Left ventricle myocardium superior (tissue), 1 donor: ENCODE data around the gene BCAT1. TPM values are rescaled to one million over a fixed set of nuclear protein-coding genes. Genes with fewer than 3 reads are reported as not detected.

Experiments
- ATAC-seq: fragments of 200-7000 bp; cut with Tn5 transposase; one replicate; pipeline ENCODE4 v1.9.1; 2020; ENCODE audit warnings: mild to moderate bottlenecking, moderate library complexity
- DNase-seq: peaks from one replicate; pipeline ENCODE4 v3.0.0-alpha.2; 2020
- intact Hi-C: fragments of 100-400 bp; cut with micrococcal nuclease; formaldehyde crosslinking; loops from one replicate; pipeline ENCODE4 v1.11.0; 2022
- total RNA-seq: library from RNA; stranded (reverse); fragmentation: NEBNext Ultra II Directional; extraction: Animal tissue kit (Norgen Biotek cat#: 25700); gene quantifications from one replicate; pipeline ENCODE4 v1.2.1, GENCODE V29; 2021
- donor health status: DM: no; HTN: yes; CAD: no; lungs with severe emphysema.

Gene BCAT1
- total RNA-seq, 1 donor from 2014 or later = 4.1 TPM

DNA sequence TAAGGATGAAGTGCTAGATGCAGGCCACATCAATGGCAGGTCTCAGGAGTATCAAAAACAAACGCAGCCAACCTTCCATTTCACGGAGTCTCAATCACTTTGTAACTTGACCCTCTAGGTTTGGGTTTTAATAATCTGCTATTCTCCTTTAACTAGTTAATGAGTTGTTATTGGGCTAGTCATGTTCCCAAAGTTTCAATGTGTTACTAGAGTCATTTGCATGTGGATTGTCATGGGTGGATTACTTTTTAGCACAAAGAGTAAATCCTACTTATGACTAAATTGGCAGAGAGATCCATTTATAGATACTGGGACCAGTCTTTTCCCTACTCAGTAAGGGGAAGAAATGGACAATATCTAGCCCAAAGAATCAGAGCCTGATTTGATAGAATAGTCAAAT, 151.0 kb downstream of the BCAT1 start:
- no peak for ATAC-seq
- DNase-seq = no peak
- intact Hi-C loops = no loop called here

DNA sequence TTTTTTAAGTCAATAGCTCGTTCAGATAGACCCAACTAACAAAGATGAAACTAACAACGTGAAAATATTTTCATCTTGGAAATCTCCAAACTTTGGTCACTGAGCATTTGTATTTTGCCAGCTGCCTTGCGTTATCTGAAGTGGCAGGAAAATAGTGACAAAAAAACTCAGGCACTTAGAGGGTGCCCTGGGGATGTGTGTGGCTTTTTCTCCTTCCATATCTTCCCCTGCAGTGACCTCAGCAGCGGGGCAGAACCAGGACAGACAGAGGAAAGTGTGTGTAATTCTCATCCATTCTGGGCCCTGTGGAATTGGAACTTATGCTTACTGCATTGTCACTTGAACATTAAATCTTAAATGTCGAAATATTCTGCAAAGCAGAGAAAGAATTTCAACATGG, 152.0 kb downstream of the BCAT1 start:
- ATAC-seq (no peak), DNase-seq (no peak)
- intact Hi-C loops = no loop called here

DNA sequence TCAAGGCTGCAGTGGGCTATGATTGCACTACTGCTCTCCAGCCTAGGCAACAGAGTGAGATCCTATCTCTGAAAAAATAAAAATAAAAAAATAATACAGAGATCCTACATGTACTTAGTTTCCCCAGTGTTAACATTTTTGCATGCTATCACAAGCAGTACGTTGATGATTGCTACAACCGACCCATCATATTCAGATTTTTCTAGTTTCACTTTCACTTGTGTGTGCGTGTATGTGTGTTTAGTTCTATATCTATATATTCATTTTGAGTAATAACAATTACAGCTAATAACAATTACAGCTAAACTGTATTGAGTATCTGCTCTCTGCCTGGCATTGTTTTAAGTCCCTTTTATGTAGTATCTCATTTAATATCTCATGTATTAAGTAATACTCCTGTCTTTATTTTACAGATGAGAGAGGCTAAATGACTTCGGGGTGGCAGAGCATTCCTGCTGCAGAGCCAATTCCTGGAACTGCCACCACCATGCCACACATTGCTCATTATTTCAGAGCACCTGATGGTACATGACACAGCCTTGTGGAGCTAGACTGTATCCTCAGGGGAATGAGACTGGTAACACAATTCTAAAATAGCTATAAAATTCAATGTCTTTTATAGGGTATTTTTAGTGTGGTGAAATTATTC, 153.1 kb downstream of the BCAT1 start:
- ATAC-seq (no peak), DNase-seq (no peak)
- intact Hi-C loops = no loop called here

DNA sequence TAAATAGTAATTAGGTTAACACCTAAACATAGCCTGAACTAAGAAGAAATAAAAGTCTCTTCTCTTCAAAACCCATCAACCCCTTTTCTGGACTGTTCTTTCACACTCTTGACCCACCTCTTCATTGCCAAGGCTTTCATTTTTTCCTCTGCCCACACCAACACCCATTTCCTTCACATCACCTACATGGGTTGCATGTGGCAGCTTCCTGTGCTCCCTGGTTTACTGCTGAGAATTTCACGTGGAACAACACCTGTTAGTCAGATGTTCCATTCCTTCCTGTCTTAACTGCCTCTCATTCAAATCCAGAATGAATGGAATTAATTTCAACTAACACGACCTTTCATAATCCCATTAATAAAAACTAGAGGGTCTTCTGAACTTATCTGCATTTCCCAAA, 157.3 kb downstream of the BCAT1 start:
- ATAC-seq (no peak), DNase-seq (no peak)
- intact Hi-C loops = no loop called here

DNA sequence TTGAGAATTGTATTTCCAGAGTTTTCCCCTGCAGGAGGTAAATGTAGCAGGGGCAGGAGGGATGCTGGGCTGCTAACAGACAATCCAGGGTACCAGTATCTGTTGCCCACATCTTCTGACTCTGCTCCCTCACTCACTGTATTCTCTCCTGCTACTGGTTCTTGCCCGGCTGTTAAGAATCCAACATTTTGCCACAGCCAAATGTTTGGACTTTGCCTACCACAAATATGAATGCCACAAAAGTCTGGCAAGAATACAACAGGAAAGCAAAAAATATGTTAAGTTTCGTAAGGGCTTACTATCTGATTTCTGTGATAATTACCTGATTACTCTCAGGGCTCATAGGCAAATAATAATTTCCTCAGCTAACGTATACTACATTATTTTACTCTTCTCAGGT, 160.0 kb downstream of the BCAT1 start:
- ATAC-seq (no peak), DNase-seq (no peak)
- intact Hi-C loops = no loop called here

DNA sequence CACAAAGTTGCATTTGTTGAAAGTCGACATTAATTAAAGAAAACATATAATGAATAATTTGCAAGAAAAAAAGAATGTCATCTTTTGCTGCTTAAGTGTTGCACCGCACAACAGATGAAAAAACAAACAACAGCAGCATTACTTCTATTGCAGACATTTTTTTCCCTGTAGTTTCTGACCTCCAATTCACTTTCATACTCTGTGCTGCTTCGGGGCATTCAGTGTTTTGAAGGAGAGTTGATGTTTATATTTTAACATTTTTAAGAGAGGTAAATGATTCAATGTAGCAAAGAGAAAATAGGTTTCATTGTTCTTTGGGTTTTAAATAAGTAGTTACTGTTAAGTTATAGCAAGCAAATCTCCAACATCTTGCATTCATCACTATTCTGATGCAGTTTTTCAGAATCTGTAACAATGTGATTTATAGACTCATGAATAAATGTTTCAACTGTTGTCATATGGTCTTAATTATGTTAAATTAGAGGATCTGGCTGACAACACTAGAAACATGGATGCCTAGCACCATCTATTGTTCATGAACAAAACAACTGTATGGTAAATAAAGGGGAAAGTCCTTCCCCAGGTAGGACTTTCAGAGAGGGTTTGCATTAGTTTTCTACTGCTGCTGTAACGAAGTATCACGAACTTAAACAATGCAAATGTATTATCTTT, 168.1 kb downstream of the BCAT1 start:
- intact Hi-C loops = no loop called here
- DNase-seq (no peak), ATAC-seq (no peak)

DNA sequence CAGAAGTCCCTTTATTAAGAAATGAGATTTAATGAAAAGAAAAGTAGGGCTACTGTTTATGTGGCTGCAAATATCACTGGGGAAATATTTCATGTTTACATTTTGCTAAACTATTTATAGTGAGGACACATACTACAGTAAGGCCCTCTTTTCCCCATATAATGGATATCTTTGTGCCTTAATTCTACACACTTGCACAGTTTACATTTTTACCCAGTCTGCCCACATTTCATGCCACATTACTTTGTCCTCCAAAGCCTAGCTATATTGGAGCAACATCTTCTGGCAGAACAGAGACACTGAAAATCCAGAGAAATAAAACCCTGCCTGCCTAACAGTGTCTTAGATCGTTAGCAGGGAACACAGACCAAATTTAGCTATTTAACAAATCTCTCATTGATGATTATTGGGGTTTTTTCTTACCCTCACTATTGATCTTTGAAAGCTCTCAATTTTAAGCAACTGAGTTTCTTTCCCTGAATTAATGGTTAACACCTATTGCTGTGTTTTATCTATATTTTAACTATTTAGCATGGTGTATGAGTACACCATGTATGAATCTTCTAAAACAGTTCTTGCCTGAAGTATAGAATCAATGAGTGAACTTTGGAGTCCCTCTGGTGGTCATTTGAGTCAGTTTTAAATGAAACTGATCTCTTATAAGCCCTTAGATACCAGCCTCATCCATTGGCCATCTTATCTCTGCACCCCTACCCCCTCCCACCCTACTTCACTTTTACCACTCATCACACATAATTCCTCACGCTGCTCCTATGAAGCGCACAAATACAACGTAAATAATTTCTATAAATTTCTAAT, 170.2 kb downstream of the BCAT1 start:
- DNase-seq = no peak
- intact Hi-C loops = no loop called here
- ATAC-seq = no peak

DNA sequence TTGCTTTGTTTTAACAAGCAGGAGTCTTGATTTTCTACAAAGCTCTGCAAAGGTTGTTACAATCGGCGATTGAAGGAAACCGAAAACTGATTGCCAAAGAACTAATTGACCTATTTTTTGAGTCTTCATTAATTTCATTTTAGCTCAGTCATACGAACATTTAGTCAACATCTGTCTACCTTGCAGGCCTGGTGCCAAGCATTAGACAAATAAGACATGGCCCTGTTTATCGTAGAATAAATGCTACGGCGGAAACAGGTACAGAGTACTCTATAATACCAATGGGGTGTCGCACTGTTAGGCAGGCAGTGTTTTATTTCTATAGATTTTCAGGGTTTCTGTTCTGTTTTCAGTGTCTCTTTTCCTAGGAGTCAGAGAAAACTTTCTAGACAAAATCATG, 171.5 kb downstream of the BCAT1 start:
- no peak for ATAC-seq
- intact Hi-C loops = no loop called here
- DNase-seq = no peak

DNA sequence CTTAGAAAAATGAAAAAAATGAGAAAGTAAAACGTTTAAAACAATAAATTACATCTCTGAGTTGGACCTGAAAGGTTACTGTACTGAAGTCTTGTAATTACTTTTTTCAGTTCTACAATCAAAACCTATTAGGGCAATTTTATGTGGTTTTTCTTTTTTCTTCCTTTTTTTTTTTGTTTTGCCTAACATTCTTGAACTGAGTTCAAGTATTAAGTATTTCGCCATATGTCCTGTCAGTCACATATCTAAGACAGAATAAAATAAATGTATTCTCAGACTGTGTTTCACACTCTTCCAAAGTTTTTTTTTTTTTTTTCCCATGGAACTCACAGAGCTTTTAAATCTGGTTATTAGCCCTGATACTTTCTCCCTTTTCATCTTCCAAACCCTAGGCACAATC, 172.0 kb downstream of the BCAT1 start:
- no peak for ATAC-seq
- intact Hi-C loops = no loop called here
- no peak for DNase-seq

DNA sequence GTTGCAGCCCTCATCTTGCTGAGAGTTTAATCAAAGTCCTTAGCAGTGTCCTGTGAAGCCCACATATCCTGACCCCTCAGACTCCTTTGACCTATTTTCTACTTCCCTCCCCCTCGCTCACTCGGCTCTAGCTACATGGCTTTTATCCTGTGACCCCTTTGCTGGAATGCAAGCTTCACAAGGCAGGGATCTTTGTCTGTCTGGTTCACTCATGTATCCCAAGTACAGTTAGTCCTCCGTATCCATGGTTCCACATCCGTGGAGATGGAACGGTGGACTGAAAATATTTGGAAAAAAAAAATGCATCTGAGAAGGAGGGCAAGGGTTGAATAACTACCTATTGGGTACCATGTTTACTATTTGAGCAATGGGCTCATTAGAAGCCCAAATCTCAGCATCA, 173.8 kb downstream of the BCAT1 start:
- no peak for ATAC-seq
- no peak for DNase-seq
- intact Hi-C loops = no loop called here

DNA sequence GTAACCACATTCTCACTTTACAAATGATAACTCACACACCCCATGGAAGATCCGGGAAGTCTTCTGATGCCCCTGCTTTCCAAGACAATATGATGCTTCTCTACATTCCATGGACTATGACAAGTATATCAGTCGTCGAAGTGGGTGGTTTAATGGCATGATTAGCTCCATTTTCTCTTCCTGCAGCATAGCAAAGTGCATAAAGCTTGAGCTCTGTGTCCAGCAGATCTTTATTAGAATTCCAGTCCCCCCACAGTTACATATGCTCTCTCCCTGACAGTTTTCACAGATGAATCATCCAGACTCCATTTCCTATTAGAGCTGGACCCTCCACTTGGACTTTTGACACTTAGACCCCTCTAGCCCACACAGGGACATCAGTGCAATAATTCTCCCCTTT, 174.9 kb downstream of the BCAT1 start:
- no peak for ATAC-seq
- DNase-seq = no peak
- intact Hi-C loops = no loop called here

DNA sequence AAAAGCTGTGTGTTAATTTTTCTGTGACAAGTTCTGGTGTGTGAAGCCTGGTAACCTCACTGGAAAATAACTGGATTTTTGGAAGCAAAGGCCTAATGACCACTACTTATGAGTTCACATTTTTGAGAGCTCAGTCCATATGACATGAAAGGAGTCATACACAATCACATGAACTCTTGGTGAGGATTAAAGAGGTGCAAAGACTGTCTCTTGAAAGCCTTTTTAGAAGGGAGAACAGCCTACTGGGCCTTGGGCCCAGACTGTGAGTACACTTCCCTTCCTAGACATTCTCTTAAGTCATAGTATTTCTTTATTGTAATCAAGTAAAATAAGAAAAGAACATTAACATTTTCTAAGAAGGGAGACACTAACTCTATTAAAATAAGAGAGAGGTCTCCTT, 176.1 kb downstream of the BCAT1 start:
- DNase-seq (no peak), ATAC-seq (no peak)
- intact Hi-C loops = no loop called here

DNA sequence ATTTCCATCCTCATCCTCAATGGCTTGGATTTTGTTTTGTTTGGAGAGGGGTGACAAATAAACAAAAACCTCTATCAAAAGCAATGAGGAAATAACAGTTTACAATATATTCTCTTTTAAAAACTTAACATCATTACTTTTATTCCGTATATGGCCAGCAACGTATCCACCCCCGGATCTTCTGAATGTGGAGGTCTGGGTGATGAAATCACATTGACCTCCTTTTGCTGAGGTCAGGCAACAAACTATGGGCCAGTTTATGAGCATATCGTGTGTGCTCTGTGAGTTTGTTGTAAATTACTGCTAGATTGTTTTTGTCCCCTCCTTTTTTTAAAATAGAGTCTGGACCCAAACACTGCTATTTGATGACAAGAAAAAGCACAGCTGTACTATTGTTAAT, 178.1 kb downstream of the BCAT1 start:
- DNase-seq = no peak
- intact Hi-C loops = no loop called here
- ATAC-seq = no peak

DNA sequence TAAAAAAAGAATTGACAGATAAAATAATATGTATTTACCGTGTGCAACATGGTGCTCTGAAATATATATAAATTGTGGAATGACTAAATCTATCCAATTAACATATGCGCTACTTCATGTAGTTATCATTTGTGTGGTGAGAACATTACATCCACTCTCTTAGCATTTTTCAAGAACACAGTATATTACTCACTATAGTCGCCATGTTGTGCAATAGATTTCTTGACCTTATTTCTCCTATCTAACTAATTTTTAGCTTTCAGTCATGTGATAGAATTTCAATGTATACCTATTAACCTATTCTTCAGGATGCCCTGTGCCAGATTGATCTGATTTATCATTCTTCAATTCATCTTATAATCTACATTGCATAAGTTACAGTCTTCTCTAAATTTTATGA, 178.6 kb downstream of the BCAT1 start:
- intact Hi-C loops = no loop called here

DNA sequence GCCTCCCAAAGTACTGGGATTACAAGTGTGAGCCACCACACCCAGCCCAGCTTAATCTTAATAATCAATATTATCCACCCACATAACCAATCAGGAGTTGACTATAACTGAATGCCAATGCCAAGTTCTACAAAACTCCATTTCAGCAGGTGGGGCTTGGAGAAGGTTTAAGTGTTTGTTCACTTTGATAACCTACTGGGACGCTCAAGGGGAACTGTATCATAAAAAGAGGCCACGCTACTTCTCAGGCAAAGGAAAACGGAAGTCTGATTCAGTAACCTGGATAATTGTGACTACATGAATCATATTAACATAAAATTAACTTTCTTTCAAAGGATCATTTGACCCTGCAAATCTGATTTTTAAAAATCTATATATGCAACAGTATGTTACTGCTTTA, 179.2 kb downstream of the BCAT1 start:
- intact Hi-C loops = no loop called here
- ATAC-seq (no peak), DNase-seq (no peak)

More for the DNA sequence above, 178.6 kb downstream of the BCAT1 start:
- DNase-seq (no peak), ATAC-seq (no peak)

DNA sequence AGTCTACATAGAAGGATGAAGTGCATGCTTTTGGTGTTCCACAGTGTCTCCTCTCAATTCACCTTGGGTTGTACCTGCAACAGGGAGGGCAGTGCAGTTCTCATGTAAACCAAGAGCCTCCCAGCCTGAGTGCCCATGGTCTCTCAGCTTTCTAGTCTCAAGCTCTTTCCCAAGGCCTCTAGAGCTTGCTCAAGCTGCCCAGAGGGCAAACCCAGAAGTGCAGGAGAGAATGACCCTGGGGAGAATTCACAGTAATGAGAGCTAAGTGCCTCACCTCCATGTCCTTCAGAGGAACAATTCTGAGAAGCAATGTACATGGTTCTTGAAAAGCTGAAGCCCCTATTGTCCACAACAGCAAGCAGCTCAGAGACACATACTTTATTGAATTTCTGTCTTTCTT, 180.5 kb downstream of the BCAT1 start:
- intact Hi-C loops = no loop called here
- no peak for ATAC-seq
- no peak for DNase-seq

DNA sequence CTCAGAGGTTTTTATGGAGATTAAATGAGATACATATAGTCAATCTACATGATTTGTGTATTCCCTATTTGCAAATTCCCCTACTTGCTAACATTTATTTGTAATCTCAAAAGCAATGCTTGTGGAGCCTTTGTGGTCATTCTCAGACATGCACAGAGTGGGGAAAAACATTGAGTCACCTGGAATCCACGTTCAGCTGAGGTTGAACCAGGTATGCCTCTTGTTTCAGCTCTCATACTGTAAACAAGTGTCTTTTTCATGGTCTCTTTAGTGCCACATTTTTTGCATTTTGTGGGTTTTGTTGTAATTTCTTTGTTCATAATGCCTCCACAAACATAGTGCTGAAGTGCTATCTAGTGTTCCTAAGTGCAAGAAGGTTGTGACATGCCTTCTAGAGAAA, 181.9 kb downstream of the BCAT1 start:
- ATAC-seq (no peak), DNase-seq (no peak)
- intact Hi-C loops = no loop called here

DNA sequence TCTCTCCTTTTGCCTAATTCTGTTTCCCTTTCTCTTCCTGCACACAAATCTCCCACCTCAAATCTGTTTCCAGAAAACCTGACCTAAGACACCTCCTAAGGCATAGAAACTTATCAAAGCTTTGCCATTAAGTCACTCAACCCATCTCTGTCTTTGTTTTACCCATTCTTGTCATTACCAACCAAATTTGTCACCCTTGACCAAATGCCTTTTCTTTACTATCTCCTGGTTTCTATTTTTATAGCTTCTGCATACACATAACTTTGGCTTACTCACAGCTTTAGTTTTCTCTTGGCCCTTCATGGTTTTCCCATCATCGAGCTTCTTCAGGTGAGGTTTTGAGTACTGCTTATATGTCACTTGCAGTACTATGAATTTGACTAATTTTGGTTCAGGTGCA, 184.2 kb downstream of the BCAT1 start:
- intact Hi-C loops = no loop called here
- ATAC-seq (no peak), DNase-seq (no peak)

DNA sequence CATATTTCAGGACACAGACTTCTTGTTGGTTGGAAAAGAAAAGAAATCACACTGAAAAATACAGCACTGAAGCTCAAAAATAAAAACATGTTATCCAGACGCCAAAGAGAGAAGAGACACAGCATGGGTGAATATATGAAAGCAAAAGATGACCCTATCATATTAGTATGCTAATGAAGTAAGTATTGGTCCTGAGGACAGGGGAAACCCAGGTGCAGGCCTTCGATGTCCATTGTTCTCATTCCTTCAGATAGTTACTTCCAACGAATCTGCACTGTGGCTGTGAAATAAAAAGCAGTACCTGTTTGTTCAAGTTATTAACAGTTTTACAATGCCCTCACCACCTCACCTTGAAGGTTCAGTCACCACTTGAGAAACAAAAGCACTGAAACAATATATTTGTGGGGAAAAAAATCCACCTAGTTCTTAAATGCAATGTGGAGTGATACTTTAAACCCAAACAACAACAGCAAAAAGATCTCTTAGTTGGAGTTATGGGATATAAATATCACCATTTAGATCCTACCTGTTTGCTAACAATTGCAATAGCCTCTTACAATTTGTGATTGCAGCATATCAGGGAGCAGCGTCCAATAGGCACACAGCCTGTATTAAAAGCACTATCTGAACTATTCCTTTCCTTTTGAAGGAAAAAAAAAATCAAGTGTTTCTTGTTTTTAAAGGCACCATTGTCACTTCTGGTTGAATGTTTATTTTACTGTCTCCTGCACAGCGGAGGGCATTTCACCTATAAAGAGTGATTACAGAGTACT, 188.1 kb downstream of the BCAT1 start:
- no peak for DNase-seq
- no peak for ATAC-seq
- intact Hi-C loops = no loop called here

DNA sequence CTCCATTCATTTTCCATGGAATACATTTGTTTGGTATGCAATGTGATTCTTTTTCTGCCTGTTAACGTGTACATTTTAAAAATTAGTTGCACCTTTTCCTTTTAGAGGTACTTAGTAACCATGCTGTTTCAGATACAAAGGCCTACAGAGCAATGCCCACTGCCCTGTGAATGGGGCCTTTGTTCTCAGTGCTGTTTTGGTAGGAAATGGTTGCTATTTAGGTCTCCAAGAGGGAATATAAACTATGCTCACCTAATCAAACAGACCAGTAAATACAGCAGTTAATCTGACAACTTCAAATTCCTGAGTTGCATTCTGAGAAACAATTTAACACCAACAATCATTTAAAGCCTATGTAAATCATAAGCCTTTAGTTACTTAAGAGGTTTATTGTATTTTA, 188.7 kb downstream of the BCAT1 start:
- intact Hi-C loops = no loop called here
- ATAC-seq = no peak
- no peak for DNase-seq
